ENCODE measurements around the gene EIF4EBP3.

The EIF4EBP3 gene

GRCh38 chr5:140561753-140562523, 14.5 kb downstream of the EIF4EBP3 start:
- TF ChIP-seq CTCF (IDR thresholded peaks at IDR 0.05; ENCODE audit: low read depth, low read length, missing control alignments) = no peak

DNA sequence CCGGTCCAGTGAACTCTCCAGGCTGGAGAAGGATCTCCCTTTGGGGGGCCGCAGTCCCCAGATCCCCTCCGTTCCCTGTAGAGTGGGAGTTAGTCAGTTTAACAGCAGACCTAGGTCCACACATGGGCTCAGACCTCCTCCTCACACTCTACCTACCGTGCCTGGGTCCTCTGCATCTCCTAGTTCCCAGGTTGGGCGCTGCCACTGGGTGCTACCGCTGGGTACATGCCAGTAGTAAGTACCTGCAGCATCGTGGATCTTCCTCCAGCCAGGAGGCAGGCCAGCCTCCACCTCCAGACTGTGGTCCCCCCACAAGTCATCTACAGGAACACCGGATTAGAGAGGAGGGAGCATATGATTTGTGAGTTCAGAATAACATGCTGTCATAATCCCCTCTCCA, 16.1 kb downstream of the EIF4EBP3 start:
- no peak for TF ChIP-seq CTCF (IDR thresholded peaks at IDR 0.05; ENCODE audit: low read depth, low read length, missing control alignments)
- DNase-seq (ENCODE audit: extremely low read depth, low read depth) = no peak

More at GRCh38 chr5:140561753-140562523, 14.5 kb downstream of the EIF4EBP3 start:
- H3K4me3 ChIP-seq (replicated peaks; ENCODE audit: low read depth, low read length) = no peak overlapping the region
- no peak for DNase-seq (ENCODE audit: extremely low read depth, low read depth)

GRCh38 chr5:140564196-140565023, 16.9 kb downstream of the EIF4EBP3 start, which contains the start of the genes APBB3 and SLC35A4:
Gene APBB3, minus strand, starts transcription at chr5:140564598. Its CDS starts 353 bp downstream, at chr5:140564245.
Gene SLC35A4, plus strand, starts transcription at chr5:140564828. Its CDS starts 2,342 bp downstream, at chr5:140567170.
- DNase-seq (ENCODE audit: extremely low read depth, low read depth) = peak; percentile 95
- H3K4me3 ChIP-seq (replicated peaks; ENCODE audit: low read depth, low read length) = peak within 1 kb of the TSS; percentile 96
- TF ChIP-seq CTCF (IDR thresholded peaks at IDR 0.05; ENCODE audit: low read depth, low read length, missing control alignments) = no peak

More for the DNA sequence above, 16.1 kb downstream of the EIF4EBP3 start:
- peak overlapping the region; percentile 96 for H3K4me3 ChIP-seq (replicated peaks; ENCODE audit: low read depth, low read length)

- no peak for TF ChIP-seq CTCF (IDR thresholded peaks at IDR 0.05; ENCODE audit: low read depth, low read length, missing control alignments)
- peak overlapping the region; percentile 96 for H3K4me3 ChIP-seq (replicated peaks; ENCODE audit: low read depth, low read length)
These were observed 17.7 kb downstream of the EIF4EBP3 start for GRCh38 chr5:140565024-140565779.

GRCh38 chr5:140565780-140566095, 18.3 kb downstream of the EIF4EBP3 start:
- H3K4me3 ChIP-seq (replicated peaks; ENCODE audit: low read depth, low read length) = peak overlapping the region; percentile 96
- TF ChIP-seq CTCF (IDR thresholded peaks at IDR 0.05; ENCODE audit: low read depth, low read length, missing control alignments) = no peak
- DNase-seq (ENCODE audit: extremely low read depth, low read depth) = no peak

More at GRCh38 chr5:140565024-140565779, 17.7 kb downstream of the EIF4EBP3 start:
- no peak for DNase-seq (ENCODE audit: extremely low read depth, low read depth)

DNA sequence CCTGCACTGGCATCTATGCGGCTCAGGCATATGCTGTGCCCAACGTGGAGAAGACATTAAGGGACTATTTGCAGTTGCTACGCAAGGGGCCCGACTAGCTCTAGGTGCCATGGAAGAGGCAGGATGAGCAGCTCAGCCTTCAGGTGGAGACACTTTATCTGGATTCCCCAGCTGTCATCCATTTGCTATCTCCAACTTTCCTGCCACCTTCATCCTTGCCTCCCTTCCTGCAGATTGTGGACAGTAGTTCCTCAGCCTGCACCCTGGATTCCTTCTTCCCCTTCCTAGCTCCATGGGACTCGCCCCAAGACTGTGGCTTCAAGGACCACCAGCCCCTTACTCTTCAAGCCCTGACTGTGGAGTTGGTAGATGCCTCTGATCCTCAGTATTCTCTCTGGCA, 19.2 kb downstream of the EIF4EBP3 start:
- no peak for DNase-seq (ENCODE audit: extremely low read depth, low read depth)
- no peak overlapping the region for H3K4me3 ChIP-seq (replicated peaks; ENCODE audit: low read depth, low read length)
- no peak for TF ChIP-seq CTCF (IDR thresholded peaks at IDR 0.05; ENCODE audit: low read depth, low read length, missing control alignments)
